Measurements from ENCODE around the gene CDCA7. TPM values are rescaled to one million over a fixed set of nuclear protein-coding genes. Genes with fewer than 3 reads are reported as not detected.
A peak's percentile ranks its signal among the peaks of the same experiment; 100 is the strongest.

The CDCA7 gene
- total and polyA plus RNA-seq, 2 of the 13 experiments (the other 11 are each of a cell fraction or from before 2014, with no cell fraction given): 46.2 to 57.8 TPM

DNA sequence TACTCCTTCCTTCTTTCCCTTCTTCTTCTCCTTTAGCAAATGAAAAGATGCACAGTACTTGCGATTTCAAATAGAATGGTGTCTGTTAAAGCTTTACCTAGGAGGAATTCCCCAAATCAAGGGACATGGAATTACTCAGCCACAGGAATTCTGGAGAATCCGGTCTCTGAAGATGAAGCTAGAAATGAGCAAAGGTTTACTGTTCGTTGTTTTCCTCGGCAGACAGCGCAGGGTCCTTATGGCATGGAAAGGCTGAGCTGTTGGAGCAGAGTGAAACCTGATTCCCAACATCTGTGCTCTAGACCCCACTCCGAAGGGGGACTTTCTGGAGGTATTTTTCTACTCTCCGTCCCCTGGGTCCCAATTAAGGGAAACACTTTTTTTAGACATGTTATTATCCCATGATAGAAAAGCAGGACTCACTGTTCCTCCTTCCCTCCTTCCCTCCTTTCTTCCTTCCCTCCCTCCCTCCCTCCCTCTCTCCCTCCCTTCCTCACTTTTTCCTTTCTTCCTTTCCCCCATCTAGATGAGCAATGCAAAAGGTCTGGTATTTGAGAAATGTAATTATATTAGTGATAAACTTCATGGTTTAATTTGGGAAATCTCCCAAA, 47.1 kb downstream of the CDCA7 start:
- Histone ChIP-seq H3K27me3 (ENCODE audit: control insufficient read depth in 1 of 2, insufficient read depth in 2 of 2, low read length in 2 of 2) (peaks cover 0 to 37% of the 10 kb centered on the region in 2 experiments; a peak in 3 of 5 replicates), H4K20me1 (ENCODE audit: insufficient read depth, low read length) (no peaks in the 10 kb centered on the region), H3K9me3 (ENCODE audit: low read length) (no peaks in the 10 kb centered on the region), H3K79me2 (ENCODE audit: insufficient read depth, low read length) (no peaks in the 10 kb centered on the region), H3K4me2 (ENCODE audit: low read depth, low read length) (peak overlapping the region; percentile 77; the same call in 1 of the 2 replicates), H3K4me1 (ENCODE audit: insufficient read depth, low read length) (peaks cover 14% of the 10 kb centered on the region), H3K9ac (ENCODE audit: insufficient read depth, low read depth, low read length) (no peak overlapping the region), H3K36me3 (replicated peaks in 1 of 2; ENCODE audit: control insufficient read depth in 1 of 2, insufficient read depth in 2 of 2, low read length in 2 of 2) (no peaks in the 10 kb centered on the region), H3K27ac (ENCODE audit: extremely low read length, insufficient read depth, low read length) (no peak overlapping the region), H2AFZ (ENCODE audit: low read length) (no peak overlapping the region), H3K4me3 (replicated peaks in 1 of 3; ENCODE audit: insufficient read depth in 1 of 3, low read depth in 2 of 3, low read length in 3 of 3) (no peak overlapping the region)
- intact Hi-C loops (cut with micrococcal nuclease; ENCODE audit: unreplicated experiment) (loop anchor here (1.0 to 10.0 kb wide), 6 partner anchors 47 to 939 kb away; no protein-coding TSS in a partner anchor), in situ Hi-C loops (cut with HindIII; ENCODE audit: extremely low pct_ligation_motif_present, low pct_unique_long_range_greater_than_20kb) (loop anchor here (5.0 to 25.0 kb wide), 4 partner anchors 45 to 940 kb away; no protein-coding TSS in a partner anchor)
- ChIA-PET CTCF (ENCODE audit: low intra/inter-chr PET ratio, low total read pairs) (interaction anchor here (1.1 to 1.8 kb wide), 5 partner anchors 48 to 943 kb away, joined by 3 to 22 read pairs (median 5); no protein-coding TSS in a partner anchor), POLR2A (no interaction called here)
- no peak for DNase-seq (ENCODE audit: low spot score)
- BruUV-seq (replicated peaks): no TSS peak
- no peak for FAIRE-seq
- peak; percentile 36; the same call in 1 of the 3 replicates for ATAC-seq
- TF ChIP-seq HNRNPK (IDR thresholded peaks at IDR 0.05; ENCODE audit: low read depth, low read length, poor library complexity, severe bottlenecking) (peak; percentile 60), NR2F2 (IDR thresholded peaks at IDR 0.05; ENCODE audit: borderline replicate concordance, low read depth) (no peak)
- WGBS (ENCODE audit: low lambda C conversion rate): 11% methylated on average over 7 of the region's 7 CpGs

GRCh38 chr2:173402405-173402974, 47.8 kb downstream of the CDCA7 start:
- DNase-seq (ENCODE audit: low spot score) (peak; percentile 78), ATAC-seq (peak; percentile 99), FAIRE-seq (peak; percentile 89)
- ChIA-PET CTCF (ENCODE audit: low intra/inter-chr PET ratio, low total read pairs) (interaction anchor here (1.1 to 1.8 kb wide), 5 partner anchors 47 to 943 kb away, joined by 3 to 22 read pairs (median 5); no protein-coding TSS in a partner anchor), POLR2A (no interaction called here)
- 4% methylated on average over 18 of the region's 21 CpGs for WGBS (ENCODE audit: low lambda C conversion rate)
- intact Hi-C loops (cut with micrococcal nuclease; ENCODE audit: unreplicated experiment) (loop anchor here (1.0 to 10.0 kb wide), 6 partner anchors 47 to 939 kb away; no protein-coding TSS in a partner anchor), in situ Hi-C loops (cut with HindIII; ENCODE audit: extremely low pct_ligation_motif_present, low pct_unique_long_range_greater_than_20kb) (loop anchor here (5.0 to 25.0 kb wide), 4 partner anchors 45 to 940 kb away; no protein-coding TSS in a partner anchor)
- Histone ChIP-seq H3K27ac (ENCODE audit: extremely low read length, insufficient read depth, low read length) (no peak overlapping the region), H3K36me3 (replicated peaks in 1 of 2; ENCODE audit: control insufficient read depth in 1 of 2, insufficient read depth in 2 of 2, low read length in 2 of 2) (no peaks in the 10 kb centered on the region), H3K4me1 (ENCODE audit: insufficient read depth, low read length) (peaks cover 14% of the 10 kb centered on the region), H3K9ac (ENCODE audit: insufficient read depth, low read depth, low read length) (no peak overlapping the region), H4K20me1 (ENCODE audit: insufficient read depth, low read length) (no peaks in the 10 kb centered on the region), H2AFZ (ENCODE audit: low read length) (peak overlapping the region; percentile 6), H3K4me2 (ENCODE audit: low read depth, low read length) (peak overlapping the region; percentile 77), H3K79me2 (ENCODE audit: insufficient read depth, low read length) (no peaks in the 10 kb centered on the region), H3K27me3 (ENCODE audit: control insufficient read depth in 1 of 2, insufficient read depth in 2 of 2, low read length in 2 of 2) (peaks cover 2 to 35% of the 10 kb centered on the region in 2 experiments; a peak in 3 of 5 replicates), H3K4me3 (replicated peaks in 1 of 3; ENCODE audit: insufficient read depth in 1 of 3, low read depth in 2 of 3, low read length in 3 of 3) (no peak overlapping the region; a peak in 1 of 6 replicates), H3K9me3 (ENCODE audit: low read length) (no peaks in the 10 kb centered on the region)
- no TSS peak for BruUV-seq (replicated peaks)
- no peak for TF ChIP-seq ZNF160 (CRISPR knock-in tag; IDR thresholded peaks at IDR 0.05)
- no peak for TF ChIP-seq GFI1 (CRISPR knock-in tag; IDR thresholded peaks at IDR 0.05; ENCODE audit: borderline replicate concordance)
- TF ChIP-seq HNF1B (CRISPR knock-in tag; IDR thresholded peaks at IDR 0.05): peak; percentile 74
- 0 out of 2 replicates have a peak, but pooled peaks have one; percentile 22 for TF ChIP-seq BHLHE40 (IDR thresholded peaks at IDR 0.05; ENCODE audit: low read length)
- TF ChIP-seq TBX2 (CRISPR knock-in tag; IDR thresholded peaks at IDR 0.05; ENCODE audit: borderline replicate concordance): 0 out of 2 replicates have a peak, but pooled peaks have one; percentile 39
- TF ChIP-seq, protein P1, sequence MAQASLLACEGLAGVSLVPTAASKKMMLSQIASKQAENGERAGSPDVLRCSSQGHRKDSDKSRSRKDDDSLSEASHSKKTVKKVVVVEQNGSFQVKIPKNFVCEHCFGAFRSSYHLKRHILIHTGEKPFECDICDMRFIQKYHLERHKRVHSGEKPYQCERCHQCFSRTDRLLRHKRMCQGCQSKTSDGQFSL (CRISPR knock-in tag; IDR thresholded peaks at IDR 0.05): no peak
- no peak for TF ChIP-seq ESRRA (CRISPR knock-in tag; IDR thresholded peaks at IDR 0.05; ENCODE audit: low read depth)
- TF ChIP-seq XRCC5 (optimal IDR thresholded peaks at IDR 0.05; ENCODE audit: low read length): peak; percentile 94
- TF ChIP-seq BCL6 (CRISPR knock-in tag; IDR thresholded peaks at IDR 0.05): peak; percentile 29; the same call in 1 of the 2 replicates
- no peak for TF ChIP-seq BRF2 (CRISPR knock-in tag; IDR thresholded peaks at IDR 0.05)
- peak; percentile 75 for TF ChIP-seq ZNF768 (CRISPR knock-in tag; IDR thresholded peaks at IDR 0.05)

Data from HepG2 (cell line).